GM12878 (cell line): ENCODE data around the gene ZKSCAN1. TPM values are rescaled to one million over a fixed set of nuclear protein-coding genes. Genes with fewer than 3 reads are reported as not detected.
A peak's percentile ranks its signal among the peaks of the same experiment; 100 is the strongest.

Experiments
- ATAC-seq: fragments of 200-7000 bp; cut with Tn5 transposase; 3 replicates; pipeline ENCODE4 v1.9.1; 2020; ENCODE audit warnings: mild to moderate bottlenecking, moderate library complexity
- BruUV-seq: library from RNA; stranded (reverse); fragments of 400-500 nt; replicated peaks from 2 replicates; lab custom pipeline; 2021; lab: Mats Ljungman, UMichigan
- CTCF ChIA-PET: fragments of 300-600 bp; sonication (Branson Sonifier 250); formaldehyde crosslinking; extraction: SDS; loops from one replicate; lab custom pipeline; 2021; ENCODE audit warnings: inconsistent platforms; lab: Yijun Ruan, JAX
- POLR2A ChIA-PET: fragments of 350-600 bp; formaldehyde crosslinking; extraction: SDS; loops from one replicate; lab custom pipeline; 2021; ENCODE audit warnings: inconsistent platforms; lab: Charles Lee
- RAD21 ChIA-PET: fragments of 300-600 bp; sonication (Branson Sonifier 250); formaldehyde crosslinking; loops from one replicate; lab custom pipeline; 2023; ENCODE audit warnings: antibody characterized with exemption; ENCODE audit not compliant: unreplicated experiment; lab: Charles Lee
- SMC1A ChIA-PET: fragments of 300-600 bp; sonication (Branson Sonifier 250); formaldehyde crosslinking; loops from one replicate; lab custom pipeline; 2023; ENCODE audit not compliant: unreplicated experiment, uncharacterized antibody; lab: Charles Lee
- DNase-seq: peaks from one replicate; pipeline ENCODE4 v3.0.0-alpha.2; 2011; ENCODE audit warnings: low read depth, low spot score
- FAIRE-seq: peaks from 3 replicates; lab custom pipeline; 2011; peaks lifted over from hg19 to GRCh38; lab: Jason Lieb, UNC
- H2AFZ ChIP-seq: 2 replicates; pipeline ENCODE4 v1.6.0; 2011; ENCODE audit warnings: low read depth, low read length, control low read depth; ENCODE audit not compliant: control insufficient read depth
- H3K27ac ChIP-seq: 2 replicates; pipeline ENCODE4 v1.5.1; 2011; ENCODE audit warnings: control low read depth; ENCODE audit not compliant: control insufficient read depth, insufficient read depth
- H3K27me3 ChIP-seq, 2 experiments: replicated peaks in 1 of 2; 2 replicates each; pipeline versions ENCODE4 v1.6.0 to v1.6.1; 2011; ENCODE audit warnings: low read length in 1 of 2; ENCODE audit not compliant: control insufficient read depth in 2 of 2, insufficient read depth in 2 of 2
- H3K36me3 ChIP-seq, 2 experiments: 2 replicates each; pipeline ENCODE4 v1.5.1; 2011; ENCODE audit warnings: low read length in 1 of 2; ENCODE audit not compliant: control insufficient read depth in 2 of 2, insufficient read depth in 2 of 2
- H3K4me1 ChIP-seq: 2 replicates; pipeline ENCODE4 v1.6.1; 2011; ENCODE audit warnings: mild to moderate bottlenecking, low read length, moderate library complexity, mixed read lengths; ENCODE audit not compliant: control insufficient read depth, insufficient read depth
- H3K4me2 ChIP-seq: 2 replicates; pipeline ENCODE4 v1.6.0; 2011; ENCODE audit warnings: control low read depth; ENCODE audit not compliant: control insufficient read depth, insufficient read depth
- H3K4me3 ChIP-seq: fragments of 200-600 bp; sonication (generic); 2 replicates; pipeline ENCODE4 v1.5.1; 2016
- H3K79me2 ChIP-seq: 2 replicates; pipeline ENCODE4 v1.6.0; 2011; ENCODE audit warnings: low read length; ENCODE audit not compliant: control insufficient read depth, insufficient read depth
- H3K9ac ChIP-seq: 2 replicates; pipeline ENCODE4 v1.8.0; 2011; ENCODE audit warnings: low read length, control low read depth, mixed read lengths; ENCODE audit not compliant: control insufficient read depth, insufficient read depth
- H3K9me3 ChIP-seq: replicated peaks from 3 replicates; pipeline ENCODE4 v1.5.1; 2011; ENCODE audit warnings: mild to moderate bottlenecking, low read length; ENCODE audit not compliant: control insufficient read depth, insufficient read depth
- H4K20me1 ChIP-seq: 2 replicates; pipeline ENCODE4 v1.6.0; 2011; ENCODE audit not compliant: control insufficient read depth, insufficient read depth
- CBX5 ChIP-seq: sonication (generic); IDR thresholded peaks from 2 replicates; pipeline ENCODE4 v1.6.1; 2016; ENCODE audit warnings: low read depth, moderate library complexity, mild to moderate bottlenecking, inconsistent platforms
- CREB1 ChIP-seq: IDR thresholded peaks from 2 replicates; pipeline ENCODE4 v1.6.1; 2012; ENCODE audit warnings: low read depth, mild to moderate bottlenecking, inconsistent platforms
- CREM ChIP-seq: IDR thresholded peaks from 2 replicates; pipeline ENCODE4 v1.6.1; 2014; ENCODE audit warnings: antibody characterized with exemption, low read depth
- DPF2 ChIP-seq: fragments of 450-650 bp; IDR thresholded peaks from 2 replicates; pipeline ENCODE4 v1.6.1; 2017; ENCODE audit warnings: mild to moderate bottlenecking
- HDGF ChIP-seq: fragments of 450-650 bp; IDR thresholded peaks from 2 replicates; pipeline ENCODE4 v1.6.1; 2016; ENCODE audit warnings: antibody characterized with exemption
- IKZF2 ChIP-seq, 2 experiments: fragments of 450-650 bp; IDR thresholded peaks; 2 replicates each; pipeline ENCODE4 v1.6.1; 2017; ENCODE audit warnings: mild to moderate bottlenecking in 2 of 2, moderate library complexity in 2 of 2
- JUNB ChIP-seq: IDR thresholded peaks from 2 replicates; pipeline ENCODE4 v1.6.1; 2016; ENCODE audit warnings: antibody characterized with exemption, mild to moderate bottlenecking
- KLF5 ChIP-seq: fragments of 450-650 bp; IDR thresholded peaks from 2 replicates; pipeline ENCODE4 v1.6.1; 2014; ENCODE audit warnings: mild to moderate bottlenecking; ENCODE audit not compliant: partially characterized antibody
- NR2C2 ChIP-seq: IDR thresholded peaks from 2 replicates; pipeline ENCODE4 v1.6.1; 2011; ENCODE audit warnings: borderline replicate concordance, low read depth; ENCODE audit not compliant: control insufficient read depth, insufficient read length
- RBBP5 ChIP-seq: fragments of 200-600 bp; sonication (generic); conservative IDR thresholded peaks from 2 replicates; pipeline ENCODE4 v1.6.1; 2016
- RELA ChIP-seq: fragments of 450-650 bp; IDR thresholded peaks from 2 replicates; pipeline ENCODE4 v1.8.0; 2014; ENCODE audit warnings: borderline replicate concordance; ENCODE audit not compliant: partially characterized antibody
- SMARCA5 ChIP-seq: fragments of 450-650 bp; IDR thresholded peaks from 2 replicates; pipeline ENCODE4 v1.6.1; 2017; ENCODE audit warnings: mild to moderate bottlenecking
- SP1 ChIP-seq: IDR thresholded peaks from one replicate; pipeline ENCODE4 v1.6.1; 2011; ENCODE audit warnings: low read depth, low read length
- SPI1 ChIP-seq: IDR thresholded peaks from 2 replicates; pipeline ENCODE4 v1.6.1; 2011; ENCODE audit warnings: low read depth, mild to moderate bottlenecking, low read length, moderate library complexity, borderline replicate concordance; ENCODE audit not compliant: insufficient read depth
- SUPT20H ChIP-seq: IDR thresholded peaks from 2 replicates; pipeline ENCODE4 v1.6.1; 2011; ENCODE audit warnings: low read depth, mild to moderate bottlenecking, low read length, moderate library complexity, borderline replicate concordance; ENCODE audit not compliant: control insufficient read depth
- TCF12 ChIP-seq: IDR thresholded peaks from 2 replicates; pipeline ENCODE4 v1.6.1; 2011; ENCODE audit warnings: low read depth, mild to moderate bottlenecking, low read length
- ZNF217 ChIP-seq: fragments of 450-650 bp; IDR thresholded peaks from 2 replicates; pipeline ENCODE4 v1.6.1; 2017; ENCODE audit warnings: antibody characterized with exemption, mild to moderate bottlenecking
- WGBS: methylation state at CpG from one replicate; pipeline ENCODE4 v1.1.6; 2016; ENCODE audit warnings: low lambda C conversion rate; ENCODE audit not compliant: insufficient replicate concordance, insufficient coverage; ENCODE audit errors: missing lambda C conversion rate; 5-methylcytosine and 5-hydroxymethylcytosine counted together
- in situ Hi-C: fragments of 300-500 bp; cut with MboI; formaldehyde crosslinking; loops from 9 replicates; pipeline ENCODE4 v1.14.3; 2018; ENCODE audit warnings: mixed read lengths
- intact Hi-C: fragments of 100-400 bp; cut with micrococcal nuclease; formaldehyde crosslinking; loops from one replicate; pipeline ENCODE4 v1.14.2; 2022; ENCODE audit not compliant: unreplicated experiment
- polyA plus RNA-seq, 11 experiments: library from polyadenylated mRNA; depleted of rRNA in 4 of 11; unstranded in 6 of 11; stranded (reverse) in 5 of 11; fragments of >200 nt; fragmentation: Nextera tagmentation in 4 of 11; fragmentation: Illumina TruSeq in 1 of 11; extraction: Ambion mirVana in 4 of 11; extraction: Trizol in 1 of 11; gene quantifications; 1 replicate in 1 of 11; 2 replicates in 10 of 11; pipeline versions ENCODE4 v1.2.1 to v1.2.3, GENCODE V29; 2011 to 2016; ENCODE audit warnings: inconsistent platforms in 2 of 11, missing spikeins in 2 of 11, low read depth in 1 of 11
- total RNA-seq, 4 experiments: library from RNA; depleted of rRNA in 3 of 4; stranded (reverse); fragments of >200 nt in 3 of 4; fragmentation: Illumina TruSeq in 1 of 4; extraction: Trizol in 1 of 4; gene quantifications; 2 replicates each; pipeline versions ENCODE4 v1.2.1 to v1.2.3, GENCODE V29; 2013 to 2021
- TF ChIP-seq, protein P1 (sequence below): fragments of 450-650 bp; IDR thresholded peaks from 2 replicates; pipeline ENCODE4 v1.6.1; 2016; ENCODE audit warnings: mild to moderate bottlenecking
- TF ChIP-seq, protein P2 (sequence below): fragments of 450-650 bp; IDR thresholded peaks from 2 replicates; pipeline ENCODE4 v1.6.1; 2017; ENCODE audit warnings: low read depth, mild to moderate bottlenecking, moderate library complexity

Gene ZKSCAN1
- total and polyA plus RNA-seq, 10 of the 15 experiments (the other 5 are each of a cell fraction or from before 2014, with no cell fraction given), result 3.2 to 34.4 (median 18.1) TPM

GRCh38 chr7:99996755-99997544, 18.4 kb upstream of the ZKSCAN1 start (continued):
- TF ChIP-seq, protein P1, sequence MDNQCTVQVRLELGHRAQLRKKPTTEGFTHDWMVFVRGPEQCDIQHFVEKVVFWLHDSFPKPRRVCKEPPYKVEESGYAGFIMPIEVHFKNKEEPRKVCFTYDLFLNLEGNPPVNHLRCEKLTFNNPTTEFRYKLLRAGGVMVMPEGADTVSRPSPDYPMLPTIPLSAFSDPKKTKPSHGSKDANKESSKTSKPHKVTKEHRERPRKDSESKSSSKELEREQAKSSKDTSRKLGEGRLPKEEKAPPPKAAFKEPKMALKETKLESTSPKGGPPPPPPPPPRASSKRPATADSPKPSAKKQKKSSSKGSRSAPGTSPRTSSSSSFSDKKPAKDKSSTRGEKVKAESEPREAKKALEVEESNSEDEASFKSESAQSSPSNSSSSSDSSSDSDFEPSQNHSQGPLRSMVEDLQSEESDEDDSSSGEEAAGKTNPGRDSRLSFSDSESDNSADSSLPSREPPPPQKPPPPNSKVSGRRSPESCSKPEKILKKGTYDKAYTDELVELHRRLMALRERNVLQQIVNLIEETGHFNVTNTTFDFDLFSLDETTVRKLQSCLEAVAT, result peak; percentile 61; the same call in 1 of the 2 replicates
- TF ChIP-seq TCF12 (no peak), HDGF (peak; percentile 70; the same call in 1 of the 2 replicates), KLF5 (no peak)

DNA sequence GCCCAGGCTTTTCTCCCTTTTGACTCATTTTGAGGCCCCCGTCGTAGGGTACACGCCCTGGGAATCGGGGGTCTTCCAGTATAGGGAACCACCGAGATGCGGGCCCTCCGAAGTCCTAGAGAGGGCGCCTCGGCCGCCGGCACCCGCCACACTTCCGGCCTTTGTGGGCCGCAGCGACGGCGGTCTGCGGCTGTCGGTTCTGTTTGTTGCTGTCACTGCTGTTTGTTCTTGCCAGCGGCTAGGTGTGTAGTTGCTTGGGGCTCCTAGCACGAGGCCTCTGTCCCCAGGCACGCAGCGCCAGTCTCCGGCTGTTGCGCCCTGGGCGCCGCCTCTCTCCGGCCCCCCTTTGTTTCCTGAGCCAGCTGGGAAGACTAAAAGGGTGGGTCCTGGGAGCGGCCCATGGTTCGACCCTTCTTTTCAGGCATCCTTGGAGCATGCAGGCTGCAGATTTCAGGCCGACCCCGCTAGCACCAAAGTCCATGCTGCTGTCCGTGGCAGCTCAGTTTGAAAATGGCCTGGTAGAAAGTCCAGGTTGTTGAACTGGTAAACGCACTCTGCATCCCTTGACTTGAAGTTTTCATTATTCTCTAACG, 17.8 kb upstream of the ZKSCAN1 start:
- Histone ChIP-seq H3K9me3 (no peaks in the 10 kb centered on the region), H3K27ac (no peak overlapping the region), H2AFZ (peak overlapping the region; percentile 90), H3K79me2 (no peaks in the 10 kb centered on the region), H3K4me3 (peak overlapping the region; percentile 51; the same call in 1 of the 2 replicates), H3K4me1 (peaks cover 12% of the 10 kb centered on the region; the same call in 1 of the 2 replicates), H3K9ac (peak overlapping the region; percentile 65; the same call in 1 of the 2 replicates), H4K20me1 (no peaks in the 10 kb centered on the region), H3K27me3 (no peaks in the 10 kb centered on the region; a peak in 1 of 4 replicates), H3K4me2 (peak overlapping the region; percentile 49), H3K36me3 (no peaks in the 10 kb centered on the region)
- TSS peak; percentile 90 for BruUV-seq
- intact Hi-C loops (loop anchor here (1.0 to 2.0 kb wide), 2 partner anchors 51 to 84 kb away; partner anchors contain the start of genes ZNF3 and ZSCAN21), in situ Hi-C loops (no loop called here)
- FAIRE-seq, result no peak
- CTCF ChIA-PET, result interaction anchor here (0.6 to 13.0 kb wide), 12 partner anchors 9 to 471 kb away, joined by 3 to 178 read pairs (median 4); partner anchors contain the start of genes TRIM4 and ZKSCAN1
- SMC1A ChIA-PET, result interaction anchor here (1.3 to 2.4 kb wide), 4 partner anchors 18 to 128 kb away, joined by 3 to 15 read pairs (median 6); partner anchors contain the start of genes ZKSCAN1, ZNF3 and ZSCAN21
- POLR2A ChIA-PET, result interaction anchor here (0.7 to 1.3 kb wide), 4 partner anchors 78 to 674 kb away, joined by 3 to 4 read pairs (median 3); no protein-coding TSS in a partner anchor
- DNase-seq, result no peak
- peak; percentile 91 for ATAC-seq
- RAD21 ChIA-PET, result interaction anchor here (1.1 to 1.5 kb wide), 3 partner anchors 17 to 83 kb away, joined by 3 to 7 read pairs (median 3); partner anchors contain the start of genes TRIM4 and ZKSCAN1
- 12% methylated on average over 29 of the region's 35 CpGs for WGBS
- no peak for TF ChIP-seq CBX5
- TF ChIP-seq ZNF217, result 0 out of 2 replicates have a peak, but pooled peaks have one; percentile 31
- TF ChIP-seq SPI1, result no peak
- TF ChIP-seq, protein P2, sequence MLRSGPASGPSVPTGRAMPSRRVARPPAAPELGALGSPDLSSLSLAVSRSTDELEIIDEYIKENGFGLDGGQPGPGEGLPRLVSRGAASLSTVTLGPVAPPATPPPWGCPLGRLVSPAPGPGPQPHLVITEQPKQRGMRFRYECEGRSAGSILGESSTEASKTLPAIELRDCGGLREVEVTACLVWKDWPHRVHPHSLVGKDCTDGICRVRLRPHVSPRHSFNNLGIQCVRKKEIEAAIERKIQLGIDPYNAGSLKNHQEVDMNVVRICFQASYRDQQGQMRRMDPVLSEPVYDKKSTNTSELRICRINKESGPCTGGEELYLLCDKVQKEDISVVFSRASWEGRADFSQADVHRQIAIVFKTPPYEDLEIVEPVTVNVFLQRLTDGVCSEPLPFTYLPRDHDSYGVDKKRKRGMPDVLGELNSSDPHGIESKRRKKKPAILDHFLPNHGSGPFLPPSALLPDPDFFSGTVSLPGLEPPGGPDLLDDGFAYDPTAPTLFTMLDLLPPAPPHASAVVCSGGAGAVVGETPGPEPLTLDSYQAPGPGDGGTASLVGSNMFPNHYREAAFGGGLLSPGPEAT, result no peak
- peak; percentile 32; the same call in 1 of the 2 replicates for TF ChIP-seq CREB1
- TF ChIP-seq IKZF2 (IDR thresholded peaks at IDR 0.05), result no peak
- TF ChIP-seq RBBP5, result no peak
- no peak for TF ChIP-seq JUNB
- no peak for TF ChIP-seq RELA
- no peak for TF ChIP-seq DPF2
- peak; percentile 46; the same call in 1 of the 2 replicates for TF ChIP-seq CREM
- no peak for TF ChIP-seq SP1
- no peak for TF ChIP-seq NR2C2
- TF ChIP-seq SUPT20H, result no peak
- no peak for TF ChIP-seq SMARCA5
